SH-SY5Y (cell line): ENCODE data around the gene SLC6A12.

ENCODE experiments used
- GATA2 ChIP-seq: IDR thresholded peaks from 2 replicates; pipeline ENCODE4 v1.6.1; 2011; ENCODE audit warnings: mild to moderate bottlenecking, low read depth, low read length
- GATA3 ChIP-seq: IDR thresholded peaks from 2 replicates; pipeline ENCODE4 v1.6.1; 2011; ENCODE audit warnings: low read depth, mild to moderate bottlenecking, low read length, moderate library complexity

The SLC6A12 gene

GRCh38 chr12:202081-202731 is 11.8 kb downstream of the SLC6A12 start:
- TF ChIP-seq GATA2 (no peak), GATA3 (no peak)

GRCh38 chr12:201361-201760 is 12.6 kb downstream of the SLC6A12 start:
- no peak for TF ChIP-seq GATA2
- TF ChIP-seq GATA3: no peak

- TF ChIP-seq GATA2 (no peak), GATA3 (no peak)
Measured at GRCh38 chr12:198705-199104, 15.3 kb downstream of the SLC6A12 start.

GRCh38 chr12:197911-198695 is 15.9 kb downstream of the SLC6A12 start:
- TF ChIP-seq GATA2: no peak
- no peak for TF ChIP-seq GATA3

- TF ChIP-seq GATA2 (no peak), GATA3 (no peak)
Measured at GRCh38 chr12:197347-197746, 16.6 kb downstream of the SLC6A12 start.

- TF ChIP-seq GATA2 (no peak), GATA3 (no peak)
Measured at GRCh38 chr12:196436-196835, 17.5 kb downstream of the SLC6A12 start.

GRCh38 chr12:195951-196350 is 18.0 kb downstream of the SLC6A12 start:
- TF ChIP-seq GATA3 (no peak), GATA2 (no peak)

- no peak for TF ChIP-seq GATA2
- TF ChIP-seq GATA3: no peak
Measured at GRCh38 chr12:195156-195555, 18.8 kb downstream of the SLC6A12 start.

- TF ChIP-seq GATA2: no peak
- no peak for TF ChIP-seq GATA3
Measured at GRCh38 chr12:194276-194675, 19.7 kb downstream of the SLC6A12 start.

- TF ChIP-seq GATA3 (no peak), GATA2 (no peak)
Measured at GRCh38 chr12:193261-193660, 20.7 kb downstream of the SLC6A12 start.

- no peak for TF ChIP-seq GATA3
- no peak for TF ChIP-seq GATA2
Measured at GRCh38 chr12:191541-191940, 22.4 kb downstream of the SLC6A12 start.

- TF ChIP-seq GATA2 (no peak), GATA3 (no peak)
Measured at GRCh38 chr12:190881-191280, 23.1 kb downstream of the SLC6A12 start.

GRCh38 chr12:189622-189962 is 24.4 kb downstream of the SLC6A12 start:
- TF ChIP-seq GATA3 (no peak), GATA2 (no peak)

- no peak for TF ChIP-seq GATA2
- TF ChIP-seq GATA3: no peak
Measured at GRCh38 chr12:188910-189621, 24.9 kb downstream of the SLC6A12 start.

GRCh38 chr12:186006-186625 is 27.8 kb downstream of the SLC6A12 start:
- no peak for TF ChIP-seq GATA3
- TF ChIP-seq GATA2: no peak
